ENCODE results near the gene ANKRD10.

The ANKRD10 gene

GRCh38 chr13:110944968-110945927 is 30.4 kb upstream of the ANKRD10 start:
- DNase-seq (ENCODE audit: low read depth, low spot score) = no peak

GRCh38 chr13:110944121-110944967 is 29.5 kb upstream of the ANKRD10 start:
- peak; percentile 79 for DNase-seq (ENCODE audit: low read depth, low spot score)

DNA sequence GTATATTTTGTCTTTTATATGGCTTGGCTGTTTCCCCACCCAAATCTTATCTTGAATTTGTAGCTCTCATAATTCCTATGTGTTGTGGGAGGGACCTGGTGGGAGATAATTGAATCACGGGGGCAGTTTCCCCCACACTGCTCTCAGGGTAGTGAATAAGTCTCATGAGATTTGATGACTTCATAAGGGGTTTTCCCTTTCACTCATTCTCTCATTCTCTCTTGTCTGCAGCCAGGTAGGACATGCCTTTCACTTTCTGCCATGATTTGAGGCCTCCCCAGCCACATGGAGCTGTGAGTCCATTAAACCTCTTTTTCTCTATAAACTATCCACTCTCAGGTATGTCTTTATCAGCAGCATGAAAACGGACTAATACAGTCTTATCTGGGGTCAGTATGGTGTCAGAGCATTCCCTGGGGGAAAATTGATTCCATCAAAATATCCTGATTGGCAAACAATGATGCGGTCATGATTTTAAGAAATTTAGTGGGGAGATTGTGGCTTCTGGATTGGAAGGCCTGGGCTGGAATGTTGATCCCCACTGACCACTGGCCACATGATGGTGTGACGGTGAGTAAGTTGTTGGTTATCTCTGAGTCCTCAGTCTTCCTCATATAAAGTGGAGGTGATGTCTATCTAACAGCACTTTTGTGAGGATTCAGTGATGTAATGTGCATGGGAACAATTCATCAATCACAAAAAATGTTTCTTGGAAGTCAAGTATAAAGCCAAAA is 27.5 kb upstream of the ANKRD10 start:
- peak; percentile 41 for DNase-seq (ENCODE audit: low read depth, low spot score)

- no peak for DNase-seq (ENCODE audit: low read depth, low spot score)
Observed at GRCh38 chr13:110938662-110939421, 24.0 kb upstream of the ANKRD10 start.

DNA sequence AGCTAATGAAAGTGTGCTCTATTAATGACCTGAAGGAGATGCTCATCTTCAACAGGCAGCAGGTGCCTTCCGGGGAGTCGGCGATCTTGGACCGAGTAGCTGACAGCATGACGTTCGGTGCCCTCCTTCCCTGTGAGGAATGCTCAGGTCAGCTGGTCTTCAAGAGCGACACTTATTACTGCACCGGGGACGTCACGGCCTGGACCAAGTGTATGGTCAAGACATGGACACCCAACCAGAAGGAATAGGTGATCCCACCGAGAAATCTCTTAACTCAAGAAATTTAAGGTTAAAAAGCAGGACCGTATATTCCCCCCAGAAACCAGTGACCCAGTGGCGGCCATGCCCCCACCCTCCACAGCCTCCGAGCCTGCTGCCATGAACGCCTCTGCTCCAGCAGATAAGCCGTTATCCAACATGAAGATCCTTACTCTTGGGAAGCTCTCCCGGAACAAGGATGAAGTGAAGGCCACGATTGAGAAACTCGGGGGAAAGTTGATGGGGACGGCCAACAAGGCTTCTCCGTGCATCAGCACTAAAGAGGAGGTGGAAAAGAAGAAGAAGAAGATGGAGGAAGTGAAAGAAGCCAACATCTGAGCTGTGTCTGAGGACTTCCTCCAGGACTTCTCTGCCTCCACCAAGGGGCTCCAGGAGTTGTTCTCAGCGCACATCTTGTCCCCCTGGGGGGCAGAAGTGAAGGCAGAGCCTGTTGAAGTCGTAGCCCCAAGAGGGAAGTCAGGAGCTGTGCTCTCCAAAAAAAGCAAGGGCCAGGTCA is 22.8 kb upstream of the ANKRD10 start:
- no peak for DNase-seq (ENCODE audit: low read depth, low spot score)

- DNase-seq (ENCODE audit: low read depth, low spot score) = no peak
Observed at GRCh38 chr13:110936519-110936918, 21.6 kb upstream of the ANKRD10 start.

DNA sequence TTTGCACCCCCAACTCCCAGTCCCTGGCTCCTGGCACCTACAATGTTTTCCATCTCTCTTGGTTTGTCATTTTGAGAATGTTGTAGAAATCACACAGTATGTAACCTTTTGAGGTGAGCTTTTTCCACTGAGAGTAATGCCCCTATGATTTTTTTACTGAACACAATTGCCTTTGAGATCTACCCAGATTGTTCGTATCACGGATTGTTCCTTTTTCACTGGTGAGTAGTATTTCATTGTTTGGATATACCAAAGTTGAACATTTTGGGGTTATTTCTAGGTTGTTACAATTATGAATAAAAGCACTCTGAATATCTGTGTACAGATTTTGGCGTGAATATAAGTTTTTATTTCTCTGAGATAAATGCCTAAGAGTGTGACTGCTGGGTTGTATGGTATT is 17.7 kb upstream of the ANKRD10 start:
- no peak for DNase-seq (ENCODE audit: low read depth, low spot score)

DNA sequence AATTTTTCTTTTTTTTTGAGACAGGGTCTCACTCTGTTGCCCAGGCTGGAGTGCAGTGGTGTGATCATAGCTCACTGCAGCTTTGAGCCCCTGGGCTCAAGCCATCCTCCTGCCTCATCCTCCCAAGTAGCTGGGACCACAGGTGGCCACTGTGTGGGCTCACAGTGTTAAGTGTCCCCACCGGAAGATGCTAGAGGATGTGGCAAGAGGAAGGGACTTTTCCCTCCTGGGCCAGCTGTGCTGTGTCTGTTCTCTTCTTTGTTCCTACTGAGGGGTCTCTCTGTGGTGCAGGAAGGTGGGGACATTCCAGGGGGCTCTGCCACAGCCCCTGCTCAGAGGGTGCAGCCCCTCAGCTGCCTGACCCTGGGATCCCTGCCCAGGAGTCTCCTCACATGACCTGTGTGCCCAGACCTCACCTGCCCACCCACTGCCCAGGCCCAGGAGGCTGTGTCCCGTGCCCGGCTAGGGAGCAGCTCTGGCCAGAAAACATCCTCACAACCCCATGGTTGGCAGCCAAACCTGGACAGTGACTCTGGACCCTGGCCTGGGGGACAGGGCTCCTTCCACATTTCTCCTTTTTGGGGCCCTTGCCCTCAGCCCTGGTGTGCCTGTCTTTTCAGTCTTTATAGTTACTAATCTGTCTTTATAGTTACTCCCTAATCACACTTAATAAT is 14.4 kb upstream of the ANKRD10 start:
- DNase-seq (ENCODE audit: low read depth, low spot score) = no peak

DNA sequence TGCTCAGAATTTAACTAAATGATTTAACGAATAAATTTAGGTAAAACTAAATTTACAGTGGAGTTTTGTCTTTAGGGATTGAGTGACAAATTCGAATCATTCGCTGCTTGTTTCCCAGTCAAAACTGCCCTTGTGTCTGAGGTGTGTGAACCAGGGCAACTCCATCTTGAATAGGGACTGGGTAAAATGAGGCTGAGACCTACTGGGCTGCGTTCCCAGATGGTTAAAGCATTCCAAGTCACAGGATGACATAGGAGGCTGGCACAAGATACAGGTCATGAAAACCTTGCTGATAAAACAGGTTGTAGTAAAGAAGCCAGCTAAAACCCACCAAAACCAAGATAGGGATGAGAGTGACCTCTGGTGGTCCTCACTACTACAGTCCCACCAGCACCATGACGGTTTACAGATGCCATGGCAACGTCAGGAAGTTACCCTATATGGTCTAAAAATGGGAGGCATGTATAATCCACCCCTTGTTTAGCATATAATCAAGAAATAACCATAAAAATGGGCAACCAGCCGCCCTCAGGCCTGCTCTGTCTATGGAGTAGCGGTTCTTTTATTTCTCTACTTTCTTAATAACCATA is 10.2 kb upstream of the ANKRD10 start:
- DNase-seq (ENCODE audit: low read depth, low spot score) = peak; percentile 52

DNA sequence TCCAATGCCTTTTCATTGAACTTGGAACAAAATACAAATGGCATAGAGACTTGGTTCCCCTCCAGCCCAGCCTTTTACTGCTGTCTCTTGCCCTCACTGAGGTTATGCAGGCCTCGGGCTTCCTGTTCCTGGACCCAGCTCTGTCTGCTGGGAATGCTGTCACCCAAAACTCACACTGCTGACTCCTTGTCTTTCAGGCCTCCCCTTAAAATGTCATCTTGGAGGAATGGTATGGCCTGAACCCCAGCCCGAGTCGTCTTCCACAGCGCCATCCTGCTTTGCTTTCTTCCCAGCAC is 9.7 kb upstream of the ANKRD10 start:
- no peak for DNase-seq (ENCODE audit: low read depth, low spot score)

GRCh38 chr13:110923777-110924638 is 9.1 kb upstream of the ANKRD10 start:
- DNase-seq (ENCODE audit: low read depth, low spot score) = no peak

DNA sequence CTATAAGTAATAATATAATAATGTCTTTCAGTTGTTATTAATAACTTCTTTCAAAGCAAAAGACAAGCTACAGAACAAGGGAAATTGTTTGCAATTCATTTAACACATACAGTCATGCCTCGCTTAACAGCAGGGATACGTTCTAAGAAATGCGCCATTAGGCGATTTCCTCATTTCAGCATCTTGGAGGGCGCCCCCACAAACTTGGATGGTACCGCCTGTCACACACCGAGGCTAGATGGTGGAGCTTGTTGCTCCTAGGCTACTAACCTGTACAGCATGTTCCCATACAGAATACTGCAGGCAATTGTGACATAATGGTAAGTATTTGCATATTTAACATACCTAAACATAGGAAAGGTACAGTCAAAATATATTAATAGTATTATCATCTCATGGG is 8.2 kb upstream of the ANKRD10 start:
- DNase-seq (ENCODE audit: low read depth, low spot score) = no peak

DNA sequence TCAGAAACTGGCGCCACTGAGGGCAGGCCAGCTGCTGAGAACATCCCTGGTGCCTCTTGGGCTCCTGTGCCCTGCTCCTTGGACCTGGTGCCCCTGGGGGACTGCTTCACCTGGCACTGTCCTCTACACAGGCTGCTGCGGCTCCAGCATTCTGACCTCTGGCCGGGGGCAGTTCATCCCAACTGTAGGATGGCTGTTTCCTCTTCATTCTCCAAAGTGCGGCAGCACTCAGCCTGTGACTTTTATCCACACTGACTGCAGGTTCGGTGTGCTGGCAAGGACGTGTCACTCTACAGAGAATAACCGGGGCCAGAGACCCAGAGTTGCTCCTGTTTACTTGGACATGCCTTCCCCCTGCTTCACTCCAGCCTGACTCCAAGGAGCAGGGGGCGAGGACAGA is 7.6 kb upstream of the ANKRD10 start:
- no peak for DNase-seq (ENCODE audit: low read depth, low spot score)

DNA sequence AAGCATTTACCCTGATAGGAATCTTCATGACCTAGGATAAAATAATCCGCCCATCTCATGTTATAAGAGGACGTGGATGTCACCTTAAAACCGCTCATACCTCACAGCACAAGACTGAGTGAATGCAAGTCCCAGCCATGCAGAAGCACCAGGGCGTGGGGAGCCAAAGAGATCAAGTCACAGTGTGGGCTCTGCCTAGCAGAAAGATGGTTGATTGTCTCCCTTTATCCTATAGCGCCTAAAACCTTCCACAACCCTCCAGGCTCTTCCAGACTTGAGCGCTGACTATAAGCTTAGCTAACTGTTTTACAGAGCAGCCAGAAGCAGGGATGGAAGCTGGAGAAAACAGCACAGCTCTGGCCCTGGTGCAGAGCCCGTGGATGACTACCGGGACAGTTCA is 6.8 kb upstream of the ANKRD10 start:
- no peak for DNase-seq (ENCODE audit: low read depth, low spot score)

GRCh38 chr13:110921209-110921608 is 6.3 kb upstream of the ANKRD10 start:
- DNase-seq (ENCODE audit: low read depth, low spot score) = no peak

- no peak for DNase-seq (ENCODE audit: low read depth, low spot score)
Observed at GRCh38 chr13:110920038-110920437, 5.2 kb upstream of the ANKRD10 start.

DNA sequence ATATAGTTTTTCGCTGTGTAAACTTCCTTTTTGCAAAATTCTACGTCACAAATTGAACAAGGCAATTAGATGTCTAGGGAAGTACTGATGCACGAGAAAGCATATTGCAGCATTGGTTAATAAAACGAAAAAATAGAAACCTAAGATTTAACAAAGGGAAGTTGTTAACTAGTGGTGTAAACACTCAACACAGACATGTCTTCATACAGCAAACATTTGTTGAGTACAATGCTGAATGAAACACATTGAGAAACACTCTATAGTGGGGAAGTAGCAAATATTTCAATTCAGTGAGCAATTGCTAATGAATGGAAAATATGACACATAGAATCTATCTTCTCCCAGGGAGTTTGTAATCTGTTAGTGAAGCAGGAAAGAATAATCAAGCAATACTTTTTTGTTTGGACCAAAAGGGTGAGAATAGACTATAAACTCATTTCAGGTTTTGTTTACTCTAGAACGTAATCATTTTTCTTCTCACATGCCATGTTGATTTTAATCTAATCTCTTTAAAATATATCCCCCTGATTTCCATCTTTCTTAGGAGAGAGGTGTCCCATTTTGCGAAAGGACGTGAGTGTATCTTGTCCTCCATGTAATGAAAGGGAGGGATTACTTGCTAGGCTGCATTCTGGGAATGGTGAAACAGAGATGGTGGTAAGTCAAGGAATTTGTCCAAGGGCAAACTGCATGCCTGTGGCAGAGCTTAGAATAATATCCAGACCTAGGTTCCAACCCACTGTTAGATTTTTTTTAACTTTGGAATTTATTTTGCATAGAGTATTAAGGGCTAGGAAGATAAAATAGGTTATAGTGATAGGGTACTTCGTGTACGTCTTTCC is 1.7 kb upstream of the ANKRD10 start:
- DNase-seq (ENCODE audit: low read depth, low spot score) = peak; percentile 92

- no peak for DNase-seq (ENCODE audit: low read depth, low spot score)
Observed at GRCh38 chr13:110915874-110916206, 971 bp upstream of the ANKRD10 start.

All from astrocyte of the hippocampus (primary cell).